GM23338 (cell line): ENCODE data around the gene ZNF385B. TPM values are rescaled to one million over a fixed set of nuclear protein-coding genes. Genes with fewer than 3 reads are reported as not detected.

Experiments used
- ATAC-seq: fragments of 200-7000 bp; cut with Tn5 transposase; 3 replicates; pipeline ENCODE4 v1.9.1; 2020
- DNase-seq: peaks from one replicate; pipeline ENCODE4 v3.0.0-alpha.2; 2015; ENCODE audit warnings: low spot score
- H2AFZ ChIP-seq: fragments of 200-600 bp; sonication (generic); 2 replicates; pipeline ENCODE4 v1.8.0; 2016; ENCODE audit warnings: antibody characterized with exemption, mild to moderate bottlenecking, moderate library complexity
- H3F3A ChIP-seq: fragments of 200-600 bp; sonication (generic); replicated peaks from 2 replicates; pipeline ENCODE4 v1.8.0; 2017; ENCODE audit warnings: antibody characterized with exemption, mixed run types, low read depth
- H3K27ac ChIP-seq: fragments of 200-600 bp; sonication (generic); 2 replicates; pipeline ENCODE4 v1.6.1; 2016; ENCODE audit warnings: low read depth
- H3K27me3 ChIP-seq: fragments of 200-600 bp; sonication (generic); 2 replicates; pipeline ENCODE4 v1.8.0; 2016; ENCODE audit warnings: mild to moderate bottlenecking, mixed run types, moderate library complexity; ENCODE audit not compliant: insufficient read depth
- H3K36me3 ChIP-seq: fragments of 200-600 bp; sonication (generic); 2 replicates; pipeline ENCODE4 v1.8.0; 2016; ENCODE audit warnings: mild to moderate bottlenecking; ENCODE audit not compliant: insufficient read depth
- H3K4me1 ChIP-seq: fragments of 200-600 bp; sonication (generic); 2 replicates; pipeline ENCODE4 v1.8.0; 2016; ENCODE audit warnings: mild to moderate bottlenecking, moderate library complexity; ENCODE audit not compliant: insufficient read depth
- H3K4me2 ChIP-seq: fragments of 200-600 bp; sonication (generic); 2 replicates; pipeline ENCODE4 v1.7.1; 2017; ENCODE audit warnings: mixed run types
- H3K4me3 ChIP-seq: fragments of 200-600 bp; sonication (generic); 2 replicates; pipeline ENCODE4 v1.6.1; 2016; ENCODE audit warnings: mixed run types
- H3K79me2 ChIP-seq: fragments of 200-600 bp; sonication (generic); replicated peaks from 2 replicates; pipeline ENCODE4 v1.8.0; 2017; ENCODE audit warnings: mild to moderate bottlenecking; ENCODE audit not compliant: insufficient read depth
- H3K9me2 ChIP-seq: fragments of 200-600 bp; sonication (generic); 2 replicates; pipeline ENCODE4 v1.8.0; 2017; ENCODE audit not compliant: insufficient read depth
- H4K20me1 ChIP-seq: fragments of 200-600 bp; sonication (generic); replicated peaks from 2 replicates; pipeline ENCODE4 v1.8.0; 2017; ENCODE audit warnings: mild to moderate bottlenecking; ENCODE audit not compliant: insufficient read depth
- H3K27ac Mint-ChIP-seq: 2 replicates; pipeline ENCODE4 v1.8.0; 2020; ENCODE audit warnings: inconsistent platforms, mild to moderate bottlenecking, moderate library complexity, mixed read lengths
- H3K27me3 Mint-ChIP-seq: 3 replicates; pipeline ENCODE4 v1.8.0; 2022; ENCODE audit warnings: low read depth, mild to moderate bottlenecking, moderate library complexity, mixed read lengths, inconsistent platforms; ENCODE audit not compliant: insufficient read depth, poor library complexity
- H3K36me3 Mint-ChIP-seq: 3 replicates; pipeline ENCODE4 v1.8.0; 2021; ENCODE audit warnings: low read depth, mild to moderate bottlenecking, inconsistent platforms, moderate library complexity, mixed read lengths
- H3K4me1 Mint-ChIP-seq: 3 replicates; pipeline ENCODE4 v1.8.0; 2020; ENCODE audit warnings: mild to moderate bottlenecking, inconsistent platforms, mixed read lengths
- H3K4me3 Mint-ChIP-seq: 3 replicates; pipeline ENCODE4 v1.8.0; 2021; ENCODE audit warnings: moderate library complexity, mild to moderate bottlenecking, inconsistent platforms, mixed read lengths
- H3K9me3 Mint-ChIP-seq: 3 replicates; pipeline ENCODE4 v1.8.0; 2020; ENCODE audit warnings: moderate library complexity, mild to moderate bottlenecking, inconsistent platforms, mixed read lengths
- CREB1 ChIP-seq: fragments of 250-450 bp; sonication (Bioruptor Pico); IDR thresholded peaks from 2 replicates; pipeline ENCODE4 v1.5.0; 2020; ENCODE audit warnings: low read depth, mild to moderate bottlenecking, moderate library complexity
- EZH2 ChIP-seq: fragments of 200-600 bp; sonication (generic); IDR thresholded peaks from one replicate; pipeline ENCODE4 v1.8.0; 2017; ENCODE audit warnings: antibody characterized with exemption, mild to moderate bottlenecking, low read depth; ENCODE audit not compliant: unreplicated experiment
- EZH2phosphoT487 ChIP-seq: fragments of 200-600 bp; sonication (generic); IDR thresholded peaks from one replicate; pipeline ENCODE4 v1.8.1; 2018; ENCODE audit warnings: antibody characterized with exemption; ENCODE audit not compliant: unreplicated experiment
- STAT1 ChIP-seq: IDR thresholded peaks from one replicate; pipeline ENCODE4 v1.6.1; 2016; ENCODE audit warnings: antibody characterized with exemption; ENCODE audit not compliant: unreplicated experiment
- polyA plus RNA-seq: library from polyadenylated mRNA; unstranded; fragments of >200 nt; fragmentation: Nextera tagmentation; extraction: Ambion mirVana; gene quantifications from 2 replicates; pipeline ENCODE4 v1.2.1, GENCODE V29; 2016
- total RNA-seq: library from RNA; depleted of rRNA; stranded (reverse); fragments of >200 nt; shearing (Covaris generic); gene quantifications from 2 replicates; pipeline ENCODE4 v1.2.3, GENCODE V29; 2014
- TF ChIP-seq, protein P1 (sequence below), 2 experiments: fragments of 200-600 bp in 1 of 2; sonication (generic) in 1 of 2; conservative IDR thresholded peaks; 2 replicates each; pipeline versions ENCODE4 v1.5.1 to v1.6.1; 2016 to 2017; ENCODE audit warnings: antibody characterized with exemption in 2 of 2, low read depth in 2 of 2, mild to moderate bottlenecking in 2 of 2, moderate library complexity in 1 of 2
- TF ChIP-seq, protein P2 (sequence below): IDR thresholded peaks from 2 replicates; pipeline ENCODE4 v1.6.1; 2016; ENCODE audit warnings: antibody characterized with exemption
- TF ChIP-seq, protein P3 (sequence below): fragments of 250-450 bp; sonication (Bioruptor Pico); IDR thresholded peaks from 2 replicates; pipeline ENCODE4 v1.5.0; 2020; ENCODE audit warnings: mild to moderate bottlenecking, moderate library complexity

The ZNF385B gene
- total and polyA plus RNA-seq, 2 experiments from 2014 or later = 1.5 to 4.6 TPM

- Histone ChIP-seq H3F3A (no peaks in the 10 kb centered on the region), H3K9me2 (no peaks in the 10 kb centered on the region), H3K27ac (no peak overlapping the region), H3K4me2 (no peak overlapping the region), H3K27me3 (no peaks in the 10 kb centered on the region), H3K4me1 (peaks cover 37% of the 10 kb centered on the region), H2AFZ (no peak overlapping the region), H3K79me2 (no peaks in the 10 kb centered on the region), H3K4me3 (no peak overlapping the region), H3K36me3 (no peaks in the 10 kb centered on the region), H4K20me1 (no peaks in the 10 kb centered on the region)
- DNase-seq (no peak), ATAC-seq (no peak)
- TF ChIP-seq EZH2phosphoT487 = no peak
- TF ChIP-seq, protein P1, sequence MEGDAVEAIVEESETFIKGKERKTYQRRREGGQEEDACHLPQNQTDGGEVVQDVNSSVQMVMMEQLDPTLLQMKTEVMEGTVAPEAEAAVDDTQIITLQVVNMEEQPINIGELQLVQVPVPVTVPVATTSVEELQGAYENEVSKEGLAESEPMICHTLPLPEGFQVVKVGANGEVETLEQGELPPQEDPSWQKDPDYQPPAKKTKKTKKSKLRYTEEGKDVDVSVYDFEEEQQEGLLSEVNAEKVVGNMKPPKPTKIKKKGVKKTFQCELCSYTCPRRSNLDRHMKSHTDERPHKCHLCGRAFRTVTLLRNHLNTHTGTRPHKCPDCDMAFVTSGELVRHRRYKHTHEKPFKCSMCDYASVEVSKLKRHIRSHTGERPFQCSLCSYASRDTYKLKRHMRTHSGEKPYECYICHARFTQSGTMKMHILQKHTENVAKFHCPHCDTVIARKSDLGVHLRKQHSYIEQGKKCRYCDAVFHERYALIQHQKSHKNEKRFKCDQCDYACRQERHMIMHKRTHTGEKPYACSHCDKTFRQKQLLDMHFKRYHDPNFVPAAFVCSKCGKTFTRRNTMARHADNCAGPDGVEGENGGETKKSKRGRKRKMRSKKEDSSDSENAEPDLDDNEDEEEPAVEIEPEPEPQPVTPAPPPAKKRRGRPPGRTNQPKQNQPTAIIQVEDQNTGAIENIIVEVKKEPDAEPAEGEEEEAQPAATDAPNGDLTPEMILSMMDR (conservative IDR thresholded peaks at IDR 0.05; ENCODE audit: low read depth in 2 of 2) = peak; percentile 27 to 42
- no peaks in the 10 kb centered on the region for H3K36me3 Mint-ChIP-seq
- peaks cover 3% of the 10 kb centered on the region for H3K27me3 Mint-ChIP-seq
- 0 out of 3 replicates have a peak, but pooled peaks cover 6% of the 10 kb centered on the region for H3K9me3 Mint-ChIP-seq
- no peak overlapping the region for H3K27ac Mint-ChIP-seq
- H3K4me3 Mint-ChIP-seq = no peak overlapping the region
- H3K4me1 Mint-ChIP-seq = peaks cover 31% of the 10 kb centered on the region
These were observed 413.5 kb downstream of the ZNF385B start for GRCh38 chr2:179447839-179448447.

DNA sequence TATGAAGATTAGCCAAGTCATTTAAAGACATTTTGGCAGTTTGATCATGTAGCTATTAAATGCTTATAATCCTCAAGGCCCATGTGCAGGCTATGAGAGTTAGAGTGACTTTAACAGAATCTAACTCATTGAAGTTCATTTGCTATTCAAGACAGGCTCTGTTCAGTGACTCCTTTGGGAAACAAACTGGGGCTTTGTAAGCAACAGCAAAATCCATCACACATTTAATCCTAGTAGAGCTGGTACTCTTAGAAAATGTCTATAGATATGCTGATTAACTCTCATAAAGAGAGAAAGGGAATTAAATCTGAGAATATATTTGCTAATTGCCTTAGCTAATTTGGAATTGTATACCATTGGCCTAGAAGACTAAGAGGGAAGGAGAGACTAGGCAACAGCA lies 414.0 kb downstream of the ZNF385B start:
- Mint-ChIP-seq H3K27ac (no peak overlapping the region), H3K4me1 (peaks cover 36% of the 10 kb centered on the region), H3K9me3 (0 out of 3 replicates have a peak, but pooled peaks cover 6% of the 10 kb centered on the region), H3K27me3 (peaks cover 3% of the 10 kb centered on the region), H3K4me3 (no peak overlapping the region), H3K36me3 (no peaks in the 10 kb centered on the region)
- no peak for ATAC-seq
- no peaks in the 10 kb centered on the region for H3F3A ChIP-seq
- no peaks in the 10 kb centered on the region for H3K27me3 ChIP-seq
- no peak overlapping the region for H3K4me3 ChIP-seq
- no peaks in the 10 kb centered on the region for H3K9me2 ChIP-seq
- no peaks in the 10 kb centered on the region for H4K20me1 ChIP-seq
- DNase-seq = no peak
- no peaks in the 10 kb centered on the region for H3K79me2 ChIP-seq
- no peak overlapping the region for H2AFZ ChIP-seq
- no peak overlapping the region for H3K27ac ChIP-seq
- TF ChIP-seq, protein P2, sequence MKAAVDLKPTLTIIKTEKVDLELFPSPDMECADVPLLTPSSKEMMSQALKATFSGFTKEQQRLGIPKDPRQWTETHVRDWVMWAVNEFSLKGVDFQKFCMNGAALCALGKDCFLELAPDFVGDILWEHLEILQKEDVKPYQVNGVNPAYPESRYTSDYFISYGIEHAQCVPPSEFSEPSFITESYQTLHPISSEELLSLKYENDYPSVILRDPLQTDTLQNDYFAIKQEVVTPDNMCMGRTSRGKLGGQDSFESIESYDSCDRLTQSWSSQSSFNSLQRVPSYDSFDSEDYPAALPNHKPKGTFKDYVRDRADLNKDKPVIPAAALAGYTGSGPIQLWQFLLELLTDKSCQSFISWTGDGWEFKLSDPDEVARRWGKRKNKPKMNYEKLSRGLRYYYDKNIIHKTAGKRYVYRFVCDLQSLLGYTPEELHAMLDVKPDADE = no peak
- TF ChIP-seq STAT1 (no peak), EZH2 (no peak), CREB1 (no peak)
- TF ChIP-seq, protein P3, sequence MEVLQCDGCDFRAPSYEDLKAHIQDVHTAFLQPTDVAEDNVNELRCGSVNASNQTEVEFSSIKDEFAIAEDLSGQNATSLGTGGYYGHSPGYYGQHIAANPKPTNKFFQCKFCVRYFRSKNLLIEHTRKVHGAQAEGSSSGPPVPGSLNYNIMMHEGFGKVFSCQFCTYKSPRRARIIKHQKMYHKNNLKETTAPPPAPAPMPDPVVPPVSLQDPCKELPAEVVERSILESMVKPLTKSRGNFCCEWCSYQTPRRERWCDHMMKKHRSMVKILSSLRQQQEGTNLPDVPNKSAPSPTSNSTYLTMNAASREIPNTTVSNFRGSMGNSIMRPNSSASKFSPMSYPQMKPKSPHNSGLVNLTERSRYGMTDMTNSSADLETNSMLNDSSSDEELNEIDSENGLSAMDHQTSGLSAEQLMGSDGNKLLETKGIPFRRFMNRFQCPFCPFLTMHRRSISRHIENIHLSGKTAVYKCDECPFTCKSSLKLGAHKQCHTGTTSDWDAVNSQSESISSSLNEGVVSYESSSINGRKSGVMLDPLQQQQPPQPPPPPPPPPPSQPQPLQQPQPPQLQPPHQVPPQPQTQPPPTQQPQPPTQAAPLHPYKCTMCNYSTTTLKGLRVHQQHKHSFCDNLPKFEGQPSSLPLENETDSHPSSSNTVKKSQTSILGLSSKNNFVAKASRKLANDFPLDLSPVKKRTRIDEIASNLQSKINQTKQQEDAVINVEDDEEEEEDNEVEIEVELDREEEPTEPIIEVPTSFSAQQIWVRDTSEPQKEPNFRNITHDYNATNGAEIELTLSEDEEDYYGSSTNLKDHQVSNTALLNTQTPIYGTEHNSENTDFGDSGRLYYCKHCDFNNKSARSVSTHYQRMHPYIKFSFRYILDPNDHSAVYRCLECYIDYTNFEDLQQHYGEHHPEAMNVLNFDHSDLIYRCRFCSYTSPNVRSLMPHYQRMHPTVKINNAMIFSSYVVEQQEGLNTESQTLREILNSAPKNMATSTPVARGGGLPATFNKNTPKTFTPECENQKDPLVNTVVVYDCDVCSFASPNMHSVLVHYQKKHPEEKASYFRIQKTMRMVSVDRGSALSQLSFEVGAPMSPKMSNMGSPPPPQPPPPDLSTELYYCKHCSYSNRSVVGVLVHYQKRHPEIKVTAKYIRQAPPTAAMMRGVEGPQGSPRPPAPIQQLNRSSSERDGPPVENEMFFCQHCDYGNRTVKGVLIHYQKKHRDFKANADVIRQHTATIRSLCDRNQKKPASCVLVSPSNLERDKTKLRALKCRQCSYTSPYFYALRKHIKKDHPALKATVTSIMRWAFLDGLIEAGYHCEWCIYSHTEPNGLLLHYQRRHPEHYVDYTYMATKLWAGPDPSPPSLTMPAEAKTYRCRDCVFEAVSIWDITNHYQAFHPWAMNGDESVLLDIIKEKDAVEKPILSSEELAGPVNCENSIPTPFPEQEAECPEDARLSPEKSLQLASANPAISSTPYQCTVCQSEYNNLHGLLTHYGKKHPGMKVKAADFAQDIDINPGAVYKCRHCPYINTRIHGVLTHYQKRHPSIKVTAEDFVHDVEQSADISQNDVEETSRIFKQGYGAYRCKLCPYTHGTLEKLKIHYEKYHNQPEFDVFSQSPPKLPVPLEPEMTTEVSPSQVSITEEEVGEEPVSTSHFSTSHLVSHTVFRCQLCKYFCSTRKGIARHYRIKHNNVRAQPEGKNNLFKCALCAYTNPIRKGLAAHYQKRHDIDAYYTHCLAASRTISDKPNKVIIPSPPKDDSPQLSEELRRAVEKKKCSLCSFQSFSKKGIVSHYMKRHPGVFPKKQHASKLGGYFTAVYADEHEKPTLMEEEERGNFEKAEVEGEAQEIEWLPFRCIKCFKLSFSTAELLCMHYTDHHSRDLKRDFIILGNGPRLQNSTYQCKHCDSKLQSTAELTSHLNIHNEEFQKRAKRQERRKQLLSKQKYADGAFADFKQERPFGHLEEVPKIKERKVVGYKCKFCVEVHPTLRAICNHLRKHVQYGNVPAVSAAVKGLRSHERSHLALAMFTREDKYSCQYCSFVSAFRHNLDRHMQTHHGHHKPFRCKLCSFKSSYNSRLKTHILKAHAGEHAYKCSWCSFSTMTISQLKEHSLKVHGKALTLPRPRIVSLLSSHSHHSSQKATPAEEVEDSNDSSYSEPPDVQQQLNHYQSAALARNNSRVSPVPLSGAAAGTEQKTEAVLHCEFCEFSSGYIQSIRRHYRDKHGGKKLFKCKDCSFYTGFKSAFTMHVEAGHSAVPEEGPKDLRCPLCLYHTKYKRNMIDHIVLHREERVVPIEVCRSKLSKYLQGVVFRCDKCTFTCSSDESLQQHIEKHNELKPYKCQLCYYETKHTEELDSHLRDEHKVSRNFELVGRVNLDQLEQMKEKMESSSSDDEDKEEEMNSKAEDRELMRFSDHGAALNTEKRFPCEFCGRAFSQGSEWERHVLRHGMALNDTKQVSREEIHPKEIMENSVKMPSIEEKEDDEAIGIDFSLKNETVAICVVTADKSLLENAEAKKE (CRISPR knock-in tag) = no peak
- H3K4me1 ChIP-seq = peaks cover 42% of the 10 kb centered on the region
- no peak overlapping the region for H3K4me2 ChIP-seq
- no peaks in the 10 kb centered on the region for H3K36me3 ChIP-seq
